ENCODE measurements around the gene D2HGDH.

GRCh38 chr2:241798081-241798630, 63.7 kb downstream of the D2HGDH start:
- TF ChIP-seq CTCF (IDR thresholded peaks at IDR 0.05) = no peak
- TF ChIP-seq EP300 (IDR thresholded peaks at IDR 0.05) = no peak
- no peak for TF ChIP-seq POLR2A (IDR thresholded peaks at IDR 0.05)
- no peak for TF ChIP-seq POLR2AphosphoS5 (IDR thresholded peaks at IDR 0.05)

All from suprapubic skin (tissue), 4 donors.